A673 (cell line): ENCODE results near the gene MCM5. TPM values are rescaled to one million over a fixed set of nuclear protein-coding genes. Genes with fewer than 3 reads are reported as not detected.

ENCODE experiments used
- BruUV-seq: library from RNA; stranded (reverse); fragments of 400-500 nt; replicated peaks from 2 replicates; lab custom pipeline; 2021; lab: Mats Ljungman, UMichigan
- CTCF ChIA-PET: fragments of 300-600 bp; sonication (Branson Sonifier 250); formaldehyde crosslinking; loops from one replicate; lab custom pipeline; 2022; ENCODE audit warnings: antibody characterized with exemption; lab: Charles Lee
- POLR2A ChIA-PET: fragments of 300-600 bp; sonication (Branson Sonifier 250); formaldehyde crosslinking; loops from one replicate; lab custom pipeline; 2022; ENCODE audit warnings: antibody characterized with exemption; ENCODE audit not compliant: low non-redundant PET; lab: Charles Lee
- DNase-seq: peaks from one replicate; pipeline ENCODE4 v3.0.0-alpha.2; 2015; ENCODE audit warnings: low spot score
- H3K27ac ChIP-seq: fragments of 200-600 bp; sonication (generic); 2 replicates; pipeline ENCODE4 v1.5.1; 2016; ENCODE audit warnings: mixed run types, low read depth, mild to moderate bottlenecking, mixed read lengths, antibody characterized with exemption, low read length; ENCODE audit not compliant: poor library complexity, severe bottlenecking
- H3K27me3 ChIP-seq: fragments of 200-600 bp; sonication (generic); replicated peaks from 2 replicates; pipeline ENCODE4 v1.6.1; 2017; ENCODE audit warnings: mixed run types, low read depth, mild to moderate bottlenecking, mixed read lengths, antibody characterized with exemption, low read length; ENCODE audit not compliant: insufficient read depth, poor library complexity
- H3K36me3 ChIP-seq: fragments of 200-600 bp; sonication (generic); 2 replicates; pipeline ENCODE4 v1.6.1; 2016; ENCODE audit warnings: mixed run types, mild to moderate bottlenecking, mixed read lengths, antibody characterized with exemption, low read length; ENCODE audit not compliant: insufficient read depth, poor library complexity, severe bottlenecking
- H3K4me1 ChIP-seq: fragments of 200-600 bp; sonication (generic); 2 replicates; pipeline ENCODE4 v1.6.1; 2017; ENCODE audit warnings: mixed run types, mild to moderate bottlenecking, mixed read lengths, antibody characterized with exemption, low read length; ENCODE audit not compliant: insufficient read depth, poor library complexity, severe bottlenecking
- H3K4me3 ChIP-seq: fragments of 200-600 bp; sonication (generic); 2 replicates; pipeline ENCODE4 v1.5.1; 2016; ENCODE audit warnings: low read depth, mixed run types, mild to moderate bottlenecking, mixed read lengths, low read length; ENCODE audit not compliant: poor library complexity, severe bottlenecking
- H3K9me3 ChIP-seq: fragments of 200-600 bp; sonication (generic); 2 replicates; pipeline ENCODE4 v1.6.1; 2016; ENCODE audit warnings: mixed run types, low read depth, mild to moderate bottlenecking, mixed read lengths, antibody characterized with exemption, low read length; ENCODE audit not compliant: poor library complexity, severe bottlenecking
- EZH2 ChIP-seq: fragments of 200-600 bp; sonication (generic); IDR thresholded peaks from 2 replicates; pipeline ENCODE4 v1.6.1; 2017; ENCODE audit warnings: borderline replicate concordance, low read depth, mild to moderate bottlenecking, mixed read lengths, antibody characterized with exemption, low read length; ENCODE audit not compliant: poor library complexity, severe bottlenecking
- intact Hi-C: fragments of 100-400 bp; cut with micrococcal nuclease; formaldehyde crosslinking; loops from one replicate; pipeline ENCODE4 v1.10.0; 2022; ENCODE audit not compliant: unreplicated experiment
- total RNA-seq: library from RNA; stranded (reverse); gene quantifications from 2 replicates; pipeline ENCODE4 v1.2.3, GENCODE V29; 2021
- TF ChIP-seq, protein P1 (sequence below): fragments of 300-800, 200-600 bp; sonication (generic); conservative IDR thresholded peaks from 2 replicates; pipeline ENCODE4 v1.5.1; 2017; ENCODE audit warnings: low read depth, mild to moderate bottlenecking, antibody characterized with exemption, low read length, moderate library complexity, mixed read lengths

The MCM5 gene
- total RNA-seq, 1 experiment from 2014 or later: 245 TPM

DNA sequence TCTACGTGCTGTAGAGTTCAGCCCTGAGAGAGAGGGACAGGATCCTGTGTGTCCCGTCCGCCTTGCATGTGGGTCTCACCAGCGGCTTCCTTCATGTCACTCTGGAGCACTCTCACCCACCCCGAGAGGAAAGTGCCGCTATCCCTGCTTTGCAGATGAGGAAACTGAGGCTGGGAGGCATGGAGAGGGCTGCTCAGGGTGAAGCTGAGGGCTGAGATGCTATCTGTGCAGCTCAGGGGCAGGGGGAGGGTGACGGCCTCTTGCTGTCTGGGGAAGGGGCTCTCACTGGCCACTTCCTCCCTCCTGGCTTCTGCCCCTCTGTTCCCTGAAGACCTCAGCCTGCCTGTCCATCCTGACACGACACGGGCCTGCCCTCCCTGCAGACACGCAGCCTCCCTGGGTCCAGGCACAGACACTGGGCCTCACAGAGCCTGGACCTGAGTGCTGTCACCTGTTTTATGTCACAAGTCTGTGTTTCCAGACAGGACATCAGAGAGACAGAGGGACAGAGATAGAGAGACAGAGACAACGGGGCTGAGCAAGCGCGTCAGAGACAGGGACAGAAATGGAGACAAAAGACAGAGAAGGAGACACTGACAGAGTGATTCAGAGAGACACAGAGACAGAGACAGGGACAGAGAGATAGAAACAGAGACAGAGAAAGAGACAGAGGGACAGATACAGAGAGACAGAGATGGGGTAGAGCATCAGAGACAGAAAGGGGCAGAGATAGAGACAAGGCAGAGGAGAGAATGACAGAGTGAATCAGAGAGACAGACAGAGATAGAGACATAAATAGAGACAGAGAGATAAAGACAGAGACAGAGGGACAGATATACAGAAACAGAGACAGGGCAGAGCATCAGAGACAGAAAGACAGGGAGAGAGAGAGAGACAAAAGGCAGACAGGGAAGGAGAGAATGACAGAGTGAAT, 53.1 kb downstream of the MCM5 start:
- BruUV-seq: no TSS peak
- Histone ChIP-seq H3K4me3 (no peak overlapping the region), H3K9me3 (no peaks in the 10 kb centered on the region), H3K36me3 (peaks cover 2% of the 10 kb centered on the region), H3K27me3 (no peaks in the 10 kb centered on the region), H3K27ac (no peak overlapping the region), H3K4me1 (peaks cover 5% of the 10 kb centered on the region)
- POLR2A ChIA-PET: no interaction called here
- no peak for TF ChIP-seq EZH2
- TF ChIP-seq, protein P1, sequence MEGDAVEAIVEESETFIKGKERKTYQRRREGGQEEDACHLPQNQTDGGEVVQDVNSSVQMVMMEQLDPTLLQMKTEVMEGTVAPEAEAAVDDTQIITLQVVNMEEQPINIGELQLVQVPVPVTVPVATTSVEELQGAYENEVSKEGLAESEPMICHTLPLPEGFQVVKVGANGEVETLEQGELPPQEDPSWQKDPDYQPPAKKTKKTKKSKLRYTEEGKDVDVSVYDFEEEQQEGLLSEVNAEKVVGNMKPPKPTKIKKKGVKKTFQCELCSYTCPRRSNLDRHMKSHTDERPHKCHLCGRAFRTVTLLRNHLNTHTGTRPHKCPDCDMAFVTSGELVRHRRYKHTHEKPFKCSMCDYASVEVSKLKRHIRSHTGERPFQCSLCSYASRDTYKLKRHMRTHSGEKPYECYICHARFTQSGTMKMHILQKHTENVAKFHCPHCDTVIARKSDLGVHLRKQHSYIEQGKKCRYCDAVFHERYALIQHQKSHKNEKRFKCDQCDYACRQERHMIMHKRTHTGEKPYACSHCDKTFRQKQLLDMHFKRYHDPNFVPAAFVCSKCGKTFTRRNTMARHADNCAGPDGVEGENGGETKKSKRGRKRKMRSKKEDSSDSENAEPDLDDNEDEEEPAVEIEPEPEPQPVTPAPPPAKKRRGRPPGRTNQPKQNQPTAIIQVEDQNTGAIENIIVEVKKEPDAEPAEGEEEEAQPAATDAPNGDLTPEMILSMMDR: no peak
- no peak for DNase-seq
- CTCF ChIA-PET: no interaction called here
- intact Hi-C loops: no loop called here

DNA sequence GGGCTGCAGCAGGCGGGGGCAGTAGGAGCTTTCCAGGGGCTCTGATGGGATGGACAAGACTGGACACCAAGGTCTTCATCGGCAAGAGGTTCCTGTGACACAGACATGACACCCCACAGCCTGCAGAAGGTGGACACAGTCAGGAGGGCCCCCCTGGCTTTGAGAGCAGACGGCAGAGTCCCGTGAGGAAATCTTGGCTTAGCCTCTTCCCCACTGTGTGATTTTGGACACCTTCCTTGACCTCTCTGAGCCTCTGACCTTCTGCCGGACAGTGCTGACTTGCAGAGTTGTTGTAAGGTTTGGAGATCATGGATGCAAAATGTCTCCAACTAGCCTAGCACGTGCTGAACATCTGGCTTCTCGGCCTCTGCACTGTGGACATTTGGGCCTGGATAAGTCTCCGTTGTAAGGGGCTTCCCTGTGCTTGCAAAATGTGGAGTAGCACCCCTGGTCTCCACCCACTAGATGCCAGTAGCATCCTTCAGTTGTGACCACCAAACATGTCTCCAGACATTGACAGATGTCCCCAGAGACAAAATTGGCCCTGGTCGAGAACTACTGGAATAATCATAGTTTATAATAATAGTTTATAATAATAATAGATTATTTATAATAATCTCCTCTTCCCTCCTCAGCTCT, 54.6 kb downstream of the MCM5 start:
- TF ChIP-seq, protein P1: peak; percentile 45
- TF ChIP-seq EZH2: no peak
- intact Hi-C loops: loop anchor here (1.0 to 5.0 kb wide), 3 partner anchors 102 to 129 kb away; no protein-coding TSS in a partner anchor
- CTCF ChIA-PET: no interaction called here
- no peak overlapping the region for H3K27ac ChIP-seq
- no peak overlapping the region for H3K4me3 ChIP-seq
- DNase-seq: peak; percentile 65
- H3K27me3 ChIP-seq: no peaks in the 10 kb centered on the region
- H3K4me1 ChIP-seq: peaks cover 19% of the 10 kb centered on the region
- no TSS peak for BruUV-seq
- POLR2A ChIA-PET: no interaction called here
- H3K36me3 ChIP-seq: no peaks in the 10 kb centered on the region
- H3K9me3 ChIP-seq: no peaks in the 10 kb centered on the region

DNA sequence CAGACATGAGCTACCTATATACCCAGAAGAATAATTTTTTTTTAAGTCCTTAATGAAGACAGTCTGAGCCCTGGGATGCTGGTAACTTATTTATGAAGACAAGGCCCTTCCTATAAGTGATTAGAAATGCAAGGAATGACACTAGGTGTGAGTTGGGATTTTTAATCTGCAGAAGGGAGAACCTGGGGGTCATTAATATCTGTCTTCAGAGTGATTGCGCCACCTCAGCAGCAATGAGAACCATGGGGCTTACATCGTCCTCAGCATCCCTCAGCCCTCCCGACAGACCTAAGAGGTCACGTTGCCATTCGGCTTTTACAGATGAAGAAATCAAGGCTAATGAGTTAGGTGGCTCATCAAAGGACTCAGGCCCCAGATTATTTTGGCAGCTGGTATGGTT, 55.6 kb downstream of the MCM5 start:
- Histone ChIP-seq H3K4me3 (no peak overlapping the region), H3K4me1 (peaks cover 21% of the 10 kb centered on the region), H3K27me3 (no peaks in the 10 kb centered on the region), H3K27ac (no peak overlapping the region), H3K9me3 (no peaks in the 10 kb centered on the region), H3K36me3 (no peaks in the 10 kb centered on the region)
- BruUV-seq: no TSS peak
- intact Hi-C loops: loop anchor here (5.0 kb wide), 2 partner anchors 103 to 107 kb away; no protein-coding TSS in a partner anchor
- POLR2A ChIA-PET: no interaction called here
- TF ChIP-seq, protein P1: no peak
- CTCF ChIA-PET: interaction anchor here (0.6 kb wide), 1 partner anchor 86 kb away, joined by 3 read pairs; no protein-coding TSS in a partner anchor
- DNase-seq: no peak
